Right lobe of liver (tissue), 6 donors: ENCODE results near the gene SMCO3. TPM values are rescaled to one million over a fixed set of nuclear protein-coding genes. Genes with fewer than 3 reads are reported as not detected.
A peak's percentile ranks its signal among the peaks of the same experiment; 100 is the strongest.

Experiments used
- ATAC-seq, 4 donors: fragments of 200-7000 bp; cut with Tn5 transposase; one replicate each; pipeline ENCODE4 v1.9.1; 2020; ENCODE audit warnings: mild to moderate bottlenecking in 4 of 4, moderate library complexity in 4 of 4
- DNase-seq, 3 donors: peaks; one replicate each; pipeline ENCODE4 v3.0.0-alpha.2; 2020
- H3K27ac ChIP-seq, 3 donors: fragments of 200-600 bp; one replicate each; pipeline ENCODE4 v1.8.0; 2022
- H3K27me3 ChIP-seq, 2 donors: fragments of 200-600 bp; one replicate each; pipeline ENCODE4 v1.8.0; 2022
- H3K36me3 ChIP-seq, 4 donors: fragments of 200-600 bp; sonication (generic) in 1 of 4; one replicate each; pipeline versions ENCODE4 v1.5.1 to v1.8.0; 2017 to 2022; ENCODE audit warnings: control low read depth in 1 of 4
- H3K4me1 ChIP-seq, 4 donors: fragments of 200-600 bp; sonication (generic) in 1 of 4; one replicate each; pipeline versions ENCODE4 v1.5.1 to v1.8.0; 2017 to 2022; ENCODE audit warnings: control low read depth in 1 of 4
- H3K4me3 ChIP-seq, 3 donors: fragments of 200-600 bp; one replicate each; pipeline ENCODE4 v1.8.0; 2022
- H3K9me3 ChIP-seq, 4 donors: fragments of 200-600 bp; sonication (generic) in 1 of 4; one replicate each; pipeline versions ENCODE4 v1.5.1 to v1.8.0; 2017 to 2022; ENCODE audit warnings: control low read depth in 1 of 4
- CTCF ChIP-seq, 4 donors: fragments of 200-600 bp in 3 of 4; fragments of 450-650 bp in 1 of 4; IDR thresholded peaks; one replicate each; pipeline versions ENCODE4 v1.5.1 to v1.8.0; 2016 to 2022; ENCODE audit warnings: antibody characterized with exemption in 4 of 4, mild to moderate bottlenecking in 2 of 4
- POLR2A ChIP-seq: fragments of 450-650 bp; IDR thresholded peaks from one replicate; pipeline ENCODE4 v1.6.1; 2017; ENCODE audit warnings: antibody characterized with exemption, mild to moderate bottlenecking
- WGBS: methylation state at CpG from one replicate; pipeline ENCODE4 v1.1.6; 2018; ENCODE audit warnings: low coverage, low lambda C conversion rate; ENCODE audit not compliant: insufficient coverage; ENCODE audit errors: missing lambda C conversion rate; 5-methylcytosine and 5-hydroxymethylcytosine counted together
- intact Hi-C, 2 donors: fragments of 100-400 bp; cut with DNase I; formaldehyde crosslinking; loops; one replicate each; pipeline versions ENCODE4 v1.11.2 to v1.14.1; 2022
- total RNA-seq, 6 experiments: library from RNA; depleted of rRNA in 2 of 6; stranded (reverse); fragments of >200 nt in 2 of 6; fragmentation: NEBNext Ultra II Directional in 3 of 6; extraction: Animal tissue kit (Norgen Biotek cat#: 25700) in 3 of 6; gene quantifications; one replicate each; pipeline versions ENCODE4 v1.1.0 to v1.2.4, GENCODE V29; 2016 to 2023
- donor health status: DM: no; HTN: yes; CAD: no.
- donor health status: DM: no; HTN: no; CAD: no.
- donor health status: DM: no; HTN: no; CAD: no.
- donor health status: DM: no; HTN: yes; CAD: no.
- donor health status: DM: no; HTN: yes; CAD: no.

SMCO3 gene
- total RNA-seq, 6 experiments from 2014 or later: 0.24 to 0.68 (median 0.40) TPM; not detected in 1

GRCh38 chr12:14771651-14772137, 42.3 kb downstream of the SMCO3 start:
- intact Hi-C loops: loop anchor here in 1 of 2 donors (5.0 kb wide), 1 partner anchor 71 kb away; the partner anchor contains the start of gene ART4
- 26% methylated on average over 6 of the region's 6 CpGs for WGBS

GRCh38 chr12:14770496-14771461, 43.2 kb downstream of the SMCO3 start:
- ATAC-seq (peak; percentile 56 to 69 (median 62)), DNase-seq (peak; percentile 88 to 96 (median 93))
- under 1% methylated on average over 14 of the region's 56 CpGs for WGBS
- intact Hi-C loops: loop anchor here in 1 of 2 donors (5.0 kb wide), 1 partner anchor 72 kb away; the partner anchor contains the start of gene ART4
- no peaks in the 10 kb centered on the region for H3K27me3 ChIP-seq
- H3K36me3 ChIP-seq: no peaks in the 10 kb centered on the region
- TF ChIP-seq POLR2A (peak; percentile 97), CTCF (IDR thresholded peaks at IDR 0.05) (peak in 1 of 4 donors; percentile 11)
- no peaks in the 10 kb centered on the region for H3K9me3 ChIP-seq
- H3K4me3 ChIP-seq: peak overlapping the region; percentile 65 to 91 (median 78)
- H3K27ac ChIP-seq: peak overlapping the region; percentile 91 to 98 (median 97)
- peaks cover 0 to 29% (median 6%) of the 10 kb centered on the region in 4 donors for H3K4me1 ChIP-seq

More at GRCh38 chr12:14771651-14772137, 42.3 kb downstream of the SMCO3 start:
- peak overlapping the region; percentile 91 to 98 (median 97) for H3K27ac ChIP-seq
- H3K9me3 ChIP-seq: no peaks in the 10 kb centered on the region
- H3K4me1 ChIP-seq: peaks cover 0 to 29% (median 6%) of the 10 kb centered on the region in 4 donors
- H3K36me3 ChIP-seq: no peaks in the 10 kb centered on the region
- peak overlapping the region in 1 of 3 donors; percentile 78 for H3K4me3 ChIP-seq
- DNase-seq: no peak
- TF ChIP-seq POLR2A (no peak), CTCF (IDR thresholded peaks at IDR 0.05) (no peak)
- ATAC-seq: no peak
- H3K27me3 ChIP-seq: no peaks in the 10 kb centered on the region

GRCh38 chr12:14769969-14770495, 44.0 kb downstream of the SMCO3 start:
- TF ChIP-seq POLR2A (peak; percentile 70), CTCF (IDR thresholded peaks at IDR 0.05) (peak; percentile 63 to 94 (median 72))
- WGBS: 0% methylated on average over 1 of the region's 38 CpGs
- Histone ChIP-seq H3K27ac (peak overlapping the region; percentile 91 to 98 (median 97)), H3K4me3 (peak overlapping the region; percentile 65 to 91 (median 78)), H3K9me3 (no peaks in the 10 kb centered on the region), H3K27me3 (no peaks in the 10 kb centered on the region), H3K4me1 (peaks cover 0 to 29% (median 5%) of the 10 kb centered on the region in 4 donors), H3K36me3 (no peaks in the 10 kb centered on the region)
- ATAC-seq: peak; percentile 69 to 75 (median 72)
- intact Hi-C loops: loop anchor here in 1 of 2 donors (5.0 kb wide), 1 partner anchor 72 kb away; the partner anchor contains the start of gene ART4
- peak; percentile 89 to 91 (median 89) for DNase-seq

GRCh38 chr12:14769466-14769968, 44.5 kb downstream of the SMCO3 start:
- WGBS: 0% methylated on average over 11 of the region's 26 CpGs
- no peaks in the 10 kb centered on the region for H3K36me3 ChIP-seq

More at GRCh38 chr12:14769466-14769968, 44.5 kb downstream of the SMCO3 start:
- Histone ChIP-seq H3K27ac (peak overlapping the region; percentile 91 to 98 (median 97)), H3K27me3 (no peaks in the 10 kb centered on the region), H3K9me3 (no peaks in the 10 kb centered on the region), H3K4me3 (peak overlapping the region; percentile 65 to 91 (median 78)), H3K4me1 (peaks cover 0 to 29% (median 3%) of the 10 kb centered on the region in 4 donors)
- ATAC-seq (peak in 3 of 4 donors; percentile 5 to 16 (median 7)), DNase-seq (peak; percentile 50 to 55 (median 53))
- intact Hi-C loops: no loop called here
- no peak for TF ChIP-seq POLR2A
- TF ChIP-seq CTCF (IDR thresholded peaks at IDR 0.05): no peak
